Common myeloid progenitor, CD34-positive (primary cell): ENCODE data around the gene SAFB2.

Experiments
- CTCF ChIA-PET: fragments of 350-600 bp; sonication (Branson Sonifier 250); formaldehyde crosslinking; loops from one replicate; lab custom pipeline; 2021; ENCODE audit warnings: antibody characterized with exemption; lab: Charles Lee
- POLR2A ChIA-PET: fragments of 350-600 bp; sonication (Branson Sonifier 250); formaldehyde crosslinking; loops from one replicate; lab custom pipeline; 2021; ENCODE audit warnings: antibody characterized with exemption; lab: Charles Lee
- DNase-seq, 3 donors: peaks; one replicate each; pipeline versions ENCODE4 v3.0.0 to v3.0.0-alpha.2; 2013
- H3K27ac ChIP-seq, 2 experiments: 1 replicate in 1 of 2; 2 replicates in 1 of 2; pipeline ENCODE4 v1.7.0; 2013; ENCODE audit warnings: inconsistent platforms in 2 of 2, low read length in 2 of 2, mild to moderate bottlenecking in 2 of 2, low read depth in 1 of 2, moderate library complexity in 1 of 2; ENCODE audit not compliant: severe bottlenecking in 2 of 2, insufficient read depth in 1 of 2, poor library complexity in 1 of 2
- H3K27me3 ChIP-seq, 5 experiments: replicated peaks in 2 of 5; 1 replicate in 3 of 5; 2 replicates in 2 of 5; pipeline versions ENCODE4 v1.6.1 to v1.7.0; 2013; ENCODE audit warnings: low read length in 4 of 5, mild to moderate bottlenecking in 2 of 5, moderate library complexity in 2 of 5, inconsistent platforms in 1 of 5; ENCODE audit not compliant: insufficient read depth in 5 of 5, control insufficient read depth in 4 of 5
- H3K36me3 ChIP-seq, 4 experiments: 1 replicate in 2 of 4; 2 replicates in 2 of 4; pipeline versions ENCODE4 v1.6.1 to v1.7.0; 2013; ENCODE audit warnings: low read length in 3 of 4, control low read depth in 1 of 4, mild to moderate bottlenecking in 1 of 4; ENCODE audit not compliant: control insufficient read depth in 4 of 4, insufficient read depth in 4 of 4
- H3K4me1 ChIP-seq, 4 experiments: 1 replicate in 3 of 4; 2 replicates in 1 of 4; pipeline versions ENCODE4 v1.6.1 to v1.7.1; 2013; ENCODE audit warnings: low read length in 3 of 4, mild to moderate bottlenecking in 3 of 4, control low read depth in 1 of 4, inconsistent platforms in 1 of 4, moderate library complexity in 1 of 4; ENCODE audit not compliant: control insufficient read depth in 4 of 4, insufficient read depth in 4 of 4; ENCODE audit errors: control extremely low read depth in 1 of 4
- H3K4me3 ChIP-seq, 7 experiments: 1 replicate in 4 of 7; 2 replicates in 3 of 7; pipeline versions ENCODE4 v1.5.1 to v1.7.0; 2013; ENCODE audit warnings: mild to moderate bottlenecking in 7 of 7, low read length in 6 of 7, moderate library complexity in 6 of 7, inconsistent platforms in 2 of 7, low read depth in 2 of 7, control low read depth in 1 of 7; ENCODE audit not compliant: insufficient read depth in 4 of 7, control insufficient read depth in 1 of 7; ENCODE audit errors: extremely low read depth in 1 of 7
- H3K9me3 ChIP-seq, 5 experiments: 1 replicate in 4 of 5; 2 replicates in 1 of 5; pipeline versions ENCODE4 v1.6.1 to v1.7.1; 2013; ENCODE audit warnings: low read length in 4 of 5, mild to moderate bottlenecking in 2 of 5, inconsistent platforms in 1 of 5, low read depth in 1 of 5, moderate library complexity in 1 of 5; ENCODE audit not compliant: control insufficient read depth in 4 of 5, insufficient read depth in 2 of 5; ENCODE audit errors: control extremely low read depth in 1 of 5
- WGBS: methylation state at CpG from one replicate; pipeline ENCODE4 v1.1.5; 2013; ENCODE audit not compliant: insufficient coverage; 5-methylcytosine and 5-hydroxymethylcytosine counted together

The SAFB2 gene

DNA sequence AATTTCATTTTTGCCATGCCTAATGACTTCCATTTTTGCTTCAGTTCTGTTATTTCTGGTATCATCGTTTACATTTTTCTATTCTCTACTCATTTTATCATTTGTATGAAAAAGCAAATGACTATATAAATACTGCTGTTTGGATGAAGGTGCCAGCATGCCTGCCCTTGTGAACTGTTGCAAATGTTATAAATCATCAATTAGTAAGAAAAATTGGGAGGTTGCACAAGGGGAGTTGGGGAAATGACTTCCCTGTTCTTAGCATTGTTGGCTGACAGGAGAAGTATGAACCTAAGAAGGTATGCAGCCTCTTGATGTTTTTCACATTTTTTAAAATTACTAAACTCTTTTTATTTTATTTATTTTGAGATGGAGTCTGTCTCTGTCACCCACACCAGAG, 15.4 kb upstream of the SAFB2 start:
- H3K27ac ChIP-seq = no peak overlapping the region
- H3K4me3 ChIP-seq = no peak overlapping the region
- H3K4me1 ChIP-seq = no peaks in the 10 kb centered on the region
- WGBS = no CpG with 5 or more reads among the region's 1 CpG
- POLR2A ChIA-PET = no interaction called here
- DNase-seq = no peak
- H3K36me3 ChIP-seq = peaks cover 7 to 53% (median 25%) of the 10 kb centered on the region in 4 experiments
- H3K9me3 ChIP-seq = no peaks in the 10 kb centered on the region
- CTCF ChIA-PET = interaction anchor here (0.7 kb wide), 1 partner anchor 286 kb away, joined by 4 read pairs; no protein-coding TSS in a partner anchor
- H3K27me3 ChIP-seq = no peaks in the 10 kb centered on the region

GRCh38 chr19:5635427-5635826, 12.9 kb upstream of the SAFB2 start:
- 97% methylated on average over 5 of the region's 6 CpGs for WGBS
- Histone ChIP-seq H3K9me3 (no peaks in the 10 kb centered on the region), H3K27ac (no peak overlapping the region), H3K27me3 (no peaks in the 10 kb centered on the region), H3K4me1 (no peaks in the 10 kb centered on the region), H3K36me3 (peaks cover 4 to 48% (median 19%) of the 10 kb centered on the region in 4 experiments), H3K4me3 (no peak overlapping the region)
- POLR2A ChIA-PET = interaction anchor here (1.1 kb wide), 1 partner anchor 19 kb away, joined by 4 read pairs; no protein-coding TSS in a partner anchor
- no peak for DNase-seq
- CTCF ChIA-PET = no interaction called here

GRCh38 chr19:5632657-5633056, 10.1 kb upstream of the SAFB2 start:
- Histone ChIP-seq H3K27me3 (no peaks in the 10 kb centered on the region), H3K27ac (no peak overlapping the region), H3K4me1 (peaks cover 13 to 20% (median 17%) of the 10 kb centered on the region in 4 experiments), H3K9me3 (no peaks in the 10 kb centered on the region), H3K4me3 (no peak overlapping the region), H3K36me3 (peaks cover 4 to 68% (median 27%) of the 10 kb centered on the region in 4 experiments)
- DNase-seq = no peak
- 100% methylated on average over 4 of the region's 5 CpGs for WGBS
- POLR2A ChIA-PET = no interaction called here
- CTCF ChIA-PET = no interaction called here

DNA sequence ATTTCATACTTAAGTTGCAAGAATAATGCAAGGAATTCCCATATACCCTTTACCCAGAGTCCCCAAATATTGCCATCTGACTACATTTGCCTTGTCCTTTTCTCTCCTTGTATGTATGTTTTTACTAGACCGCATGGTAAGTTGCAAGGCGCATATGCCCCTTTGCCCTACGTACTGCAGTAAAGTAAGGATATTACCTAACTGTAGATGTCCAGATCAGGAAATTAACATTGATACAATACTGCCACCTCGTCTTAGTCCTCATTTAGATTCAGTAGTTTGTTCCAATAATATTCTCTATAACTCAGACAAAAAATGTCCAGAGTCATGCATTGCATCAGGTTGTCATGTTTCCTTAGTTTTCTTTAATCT, 9.7 kb upstream of the SAFB2 start:
- POLR2A ChIA-PET = no interaction called here
- WGBS = 80% methylated on average over 2 of the region's 4 CpGs
- H3K27me3 ChIP-seq = no peaks in the 10 kb centered on the region
- no peak for DNase-seq
- CTCF ChIA-PET = no interaction called here
- peaks cover 4 to 68% (median 28%) of the 10 kb centered on the region in 4 experiments for H3K36me3 ChIP-seq
- no peaks in the 10 kb centered on the region for H3K9me3 ChIP-seq
- peak overlapping the region in 1 of 2 experiments; percentile 27 for H3K27ac ChIP-seq
- no peak overlapping the region for H3K4me3 ChIP-seq
- peaks cover 15 to 24% (median 21%) of the 10 kb centered on the region in 4 experiments for H3K4me1 ChIP-seq

- WGBS = 97% methylated on average over 5 of the region's 9 CpGs
- peaks cover 4 to 73% (median 33%) of the 10 kb centered on the region in 4 experiments for H3K36me3 ChIP-seq
- DNase-seq = no peak
- no peaks in the 10 kb centered on the region for H3K27me3 ChIP-seq
- ChIA-PET POLR2A (no interaction called here), CTCF (no interaction called here)
- H3K4me3 ChIP-seq = no peak overlapping the region
- H3K27ac ChIP-seq = peak overlapping the region in 1 of 2 experiments; percentile 27
- no peaks in the 10 kb centered on the region for H3K9me3 ChIP-seq
- peaks cover 16 to 29% (median 26%) of the 10 kb centered on the region in 4 experiments for H3K4me1 ChIP-seq
Observed at GRCh38 chr19:5631567-5632240, 9.1 kb upstream of the SAFB2 start.

DNA sequence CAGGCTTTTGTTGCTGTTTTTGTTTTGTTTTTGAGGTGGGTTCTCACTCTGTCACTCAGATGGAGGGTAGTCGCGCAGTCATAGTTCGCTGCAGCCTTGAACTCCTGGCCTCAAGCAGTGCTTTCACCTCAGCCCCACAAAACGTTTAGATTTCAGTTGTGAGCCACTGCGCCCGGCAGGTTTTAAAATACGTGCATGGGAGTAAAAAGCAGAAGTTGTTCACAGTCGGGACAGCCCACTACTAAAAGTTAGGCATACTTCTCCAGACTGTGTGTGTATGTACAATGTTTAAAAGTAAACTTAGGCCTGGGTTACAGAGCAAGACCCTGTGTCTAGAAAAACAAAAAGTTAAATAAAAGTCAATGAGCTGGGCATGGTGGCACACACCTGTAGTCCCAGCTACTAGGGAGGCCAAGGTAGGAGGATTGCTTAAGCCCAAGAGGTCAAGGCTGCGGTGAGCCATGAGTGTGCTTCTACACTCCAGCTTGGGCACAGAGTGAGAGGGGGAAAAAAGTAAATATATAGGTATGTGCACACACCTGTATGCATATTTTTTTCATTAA, 6.4 kb upstream of the SAFB2 start:
- 50% methylated on average over 5 of the region's 9 CpGs for WGBS
- peaks cover 6 to 75% (median 41%) of the 10 kb centered on the region in 4 experiments for H3K36me3 ChIP-seq
- peak overlapping the region in 2 of 7 experiments; percentile 12 to 30 for H3K4me3 ChIP-seq

DNA sequence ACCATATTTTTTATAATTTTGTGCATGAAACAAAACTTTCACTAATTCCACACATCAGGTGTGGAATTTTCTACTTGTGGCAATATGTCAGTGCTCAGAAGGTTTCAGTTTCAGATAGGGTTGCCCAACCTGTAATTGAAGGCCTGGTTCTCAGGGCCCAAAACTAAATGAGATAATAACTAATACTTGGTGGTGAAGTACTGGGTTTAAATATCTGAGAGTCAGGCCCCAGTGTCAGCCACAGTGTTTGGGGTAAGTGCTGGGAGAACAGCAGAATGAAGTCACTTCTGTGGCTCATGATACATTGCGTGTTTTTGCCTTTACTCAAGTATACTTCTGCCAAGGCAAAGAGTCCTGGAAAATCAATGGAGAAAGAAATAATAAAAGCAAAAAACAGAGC, 5.9 kb upstream of the SAFB2 start:
- ChIA-PET CTCF (no interaction called here), POLR2A (no interaction called here)
- H3K4me3 ChIP-seq = peak overlapping the region in 2 of 7 experiments; percentile 12 to 30
- H3K9me3 ChIP-seq = no peaks in the 10 kb centered on the region
- H3K36me3 ChIP-seq = peaks cover 6 to 71% (median 40%) of the 10 kb centered on the region in 4 experiments
- peak in 2 of 3 donors; percentile 24 to 32 for DNase-seq
- 100% methylated on average over 1 of the region's 1 CpG for WGBS
- H3K27me3 ChIP-seq = no peaks in the 10 kb centered on the region
- peaks cover 22 to 57% (median 51%) of the 10 kb centered on the region in 4 experiments for H3K4me1 ChIP-seq
- peak overlapping the region in 1 of 2 experiments; percentile 65 for H3K27ac ChIP-seq

More for the DNA sequence above, 6.4 kb upstream of the SAFB2 start:
- DNase-seq = peak; percentile 50 to 84 (median 83)
- Histone ChIP-seq H3K27ac (peak overlapping the region in 1 of 2 experiments; percentile 65), H3K27me3 (no peaks in the 10 kb centered on the region), H3K9me3 (no peaks in the 10 kb centered on the region), H3K4me1 (peaks cover 22 to 53% (median 49%) of the 10 kb centered on the region in 4 experiments)
- POLR2A ChIA-PET = no interaction called here
- CTCF ChIA-PET = interaction anchor here (1.3 kb wide), 1 partner anchor 11 kb away, joined by 4 read pairs; no protein-coding TSS in a partner anchor
